Omental fat pad (tissue), 4 donors: ENCODE measurements around the gene N4BP2. TPM values are rescaled to one million over a fixed set of nuclear protein-coding genes. Genes with fewer than 3 reads are reported as not detected.

ENCODE experiments used
- ATAC-seq: fragments of 150-250 bp; one replicate; pipeline ENCODE4 v1.9.1; 2016; ENCODE audit warnings: mild to moderate bottlenecking, moderate library complexity; ENCODE audit not compliant: low FRiP score
- DNase-seq: peaks from one replicate; pipeline ENCODE4 v3.0.0-alpha.2; 2019; ENCODE audit warnings: low spot score
- total RNA-seq, 4 donors: library from RNA; depleted of rRNA; stranded (reverse); fragments of >200 nt; gene quantifications; one replicate each; pipeline ENCODE4 v1.1.0, GENCODE V29; 2016
- TF ChIP-seq, protein P1 (sequence below), 3 donors: fragments of 450-650 bp; IDR thresholded peaks; one replicate each; pipeline ENCODE4 v1.5.1; 2016 to 2017; ENCODE audit warnings: antibody characterized with exemption in 3 of 3, mild to moderate bottlenecking in 3 of 3, moderate library complexity in 2 of 3

The N4BP2 gene
- total RNA-seq, 4 donors from 2014 or later: 6.5 to 9.2 (median 9.0) TPM

DNA sequence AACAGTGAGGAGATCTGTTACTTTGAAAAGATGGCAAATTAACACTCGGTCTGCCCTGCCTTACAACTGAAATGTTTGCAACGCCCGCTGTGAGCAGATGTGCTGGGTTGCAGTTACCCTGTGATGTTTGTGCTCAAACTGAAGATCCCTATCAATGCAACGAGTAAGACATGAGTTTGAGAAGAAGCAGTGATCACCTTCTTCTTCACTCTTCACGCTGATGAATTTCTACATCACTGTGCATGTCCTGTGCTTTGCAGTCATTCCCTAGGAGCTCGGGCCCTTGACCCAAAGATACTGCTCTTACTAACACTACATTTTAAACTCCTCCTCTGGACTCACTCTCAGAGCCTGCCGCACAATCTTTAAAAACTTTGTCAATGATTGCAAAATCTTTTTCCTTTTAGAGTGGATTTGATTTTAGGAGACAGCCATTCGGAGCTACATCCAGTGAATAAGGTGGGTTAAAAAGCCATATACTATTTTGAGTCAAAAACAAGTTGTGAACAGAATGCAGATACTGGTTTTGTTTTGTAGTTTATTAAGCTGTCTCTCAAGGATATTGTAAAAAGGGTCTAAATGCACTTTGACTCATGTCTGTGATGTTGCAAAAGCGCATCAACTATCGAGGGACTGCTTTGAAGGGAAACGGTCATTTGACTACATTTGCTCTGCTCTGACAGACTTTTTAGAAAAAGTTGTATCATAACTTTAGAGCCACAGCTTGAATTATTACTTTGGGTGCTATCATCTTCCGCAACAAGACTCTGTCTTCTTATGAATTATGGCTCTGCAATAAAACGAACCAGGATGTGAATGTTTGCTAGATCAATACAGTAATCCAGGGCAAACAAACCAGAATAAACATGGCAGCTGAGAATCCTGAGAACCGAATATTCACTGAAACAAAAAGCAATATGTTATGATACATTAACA lies 134.5 kb downstream of the N4BP2 start:
- ATAC-seq (no peak), DNase-seq (no peak)
- TF ChIP-seq, protein P1, sequence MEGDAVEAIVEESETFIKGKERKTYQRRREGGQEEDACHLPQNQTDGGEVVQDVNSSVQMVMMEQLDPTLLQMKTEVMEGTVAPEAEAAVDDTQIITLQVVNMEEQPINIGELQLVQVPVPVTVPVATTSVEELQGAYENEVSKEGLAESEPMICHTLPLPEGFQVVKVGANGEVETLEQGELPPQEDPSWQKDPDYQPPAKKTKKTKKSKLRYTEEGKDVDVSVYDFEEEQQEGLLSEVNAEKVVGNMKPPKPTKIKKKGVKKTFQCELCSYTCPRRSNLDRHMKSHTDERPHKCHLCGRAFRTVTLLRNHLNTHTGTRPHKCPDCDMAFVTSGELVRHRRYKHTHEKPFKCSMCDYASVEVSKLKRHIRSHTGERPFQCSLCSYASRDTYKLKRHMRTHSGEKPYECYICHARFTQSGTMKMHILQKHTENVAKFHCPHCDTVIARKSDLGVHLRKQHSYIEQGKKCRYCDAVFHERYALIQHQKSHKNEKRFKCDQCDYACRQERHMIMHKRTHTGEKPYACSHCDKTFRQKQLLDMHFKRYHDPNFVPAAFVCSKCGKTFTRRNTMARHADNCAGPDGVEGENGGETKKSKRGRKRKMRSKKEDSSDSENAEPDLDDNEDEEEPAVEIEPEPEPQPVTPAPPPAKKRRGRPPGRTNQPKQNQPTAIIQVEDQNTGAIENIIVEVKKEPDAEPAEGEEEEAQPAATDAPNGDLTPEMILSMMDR (IDR thresholded peaks at IDR 0.05): no peak

DNA sequence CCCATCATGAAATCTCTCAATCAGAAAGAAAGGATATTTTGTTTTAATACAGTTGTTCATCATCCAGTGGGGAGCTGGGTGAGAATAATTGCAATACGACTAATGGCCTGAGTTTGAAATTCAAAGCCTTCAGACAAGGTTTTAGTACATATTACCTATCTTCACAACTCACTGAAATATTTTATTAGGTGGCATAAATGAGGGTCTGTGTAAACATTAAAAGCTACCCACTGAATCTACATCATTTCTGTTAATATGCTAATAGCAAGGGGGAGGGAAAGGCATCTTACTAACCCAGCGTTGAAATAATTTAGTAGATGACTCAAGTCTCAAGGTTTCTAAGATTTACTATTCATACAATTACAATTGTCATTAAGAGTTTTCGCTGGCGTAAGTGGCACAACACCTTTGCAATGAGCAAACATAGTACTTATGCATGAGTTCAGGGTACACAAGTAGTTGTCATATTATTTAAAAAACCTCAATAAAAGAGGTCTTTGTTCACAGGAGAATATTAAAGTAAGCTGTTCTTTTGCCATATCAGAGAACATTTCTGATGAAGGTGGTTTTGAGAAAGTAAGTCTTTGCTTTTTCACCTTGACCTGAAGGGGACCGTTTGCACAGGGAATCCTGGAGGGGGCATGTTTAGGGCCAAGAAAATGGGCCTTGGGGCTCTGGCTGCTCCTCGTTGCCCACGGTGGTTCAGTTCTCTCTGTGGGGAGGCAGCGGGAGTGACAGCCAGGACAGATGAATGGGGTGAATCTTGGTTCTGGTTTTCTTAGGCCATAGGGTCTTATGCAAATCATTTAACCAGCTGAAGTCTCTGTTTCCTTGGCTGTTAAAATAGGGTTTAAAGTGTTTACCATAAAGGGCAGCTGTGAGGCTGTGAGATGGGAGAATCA lies 135.7 kb downstream of the N4BP2 start:
- DNase-seq: no peak
- ATAC-seq: no peak
- TF ChIP-seq, protein P1 (IDR thresholded peaks at IDR 0.05): no peak

DNA sequence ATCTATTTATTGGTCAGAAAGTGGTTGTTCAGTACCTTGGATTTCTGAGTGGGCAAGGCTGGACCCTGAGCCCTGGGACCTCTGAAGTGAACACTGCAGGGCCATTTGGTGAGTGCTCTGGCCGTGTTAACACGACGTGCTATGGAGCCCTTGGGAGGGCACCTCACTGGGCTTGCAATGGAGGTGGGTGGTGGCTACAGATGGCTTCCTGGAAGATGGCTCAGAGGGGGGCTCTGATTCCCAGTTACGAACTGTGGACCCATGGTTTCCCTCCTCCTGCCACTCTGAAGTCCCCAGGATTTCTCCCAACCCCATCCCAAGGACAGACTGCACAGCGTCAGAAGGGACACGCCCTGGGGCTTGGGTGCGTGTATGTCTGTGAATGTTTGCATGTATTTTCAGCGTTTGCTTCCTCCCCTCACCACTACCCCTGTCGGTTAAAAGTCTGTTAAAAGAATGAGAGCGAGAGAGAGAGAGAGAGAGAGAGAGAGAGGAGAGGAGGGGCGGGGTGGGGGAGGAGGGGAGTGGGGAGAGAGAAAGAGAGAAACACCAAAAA lies 136.4 kb downstream of the N4BP2 start:
- TF ChIP-seq, protein P1 (IDR thresholded peaks at IDR 0.05): no peak
- DNase-seq: no peak
- no peak for ATAC-seq

DNA sequence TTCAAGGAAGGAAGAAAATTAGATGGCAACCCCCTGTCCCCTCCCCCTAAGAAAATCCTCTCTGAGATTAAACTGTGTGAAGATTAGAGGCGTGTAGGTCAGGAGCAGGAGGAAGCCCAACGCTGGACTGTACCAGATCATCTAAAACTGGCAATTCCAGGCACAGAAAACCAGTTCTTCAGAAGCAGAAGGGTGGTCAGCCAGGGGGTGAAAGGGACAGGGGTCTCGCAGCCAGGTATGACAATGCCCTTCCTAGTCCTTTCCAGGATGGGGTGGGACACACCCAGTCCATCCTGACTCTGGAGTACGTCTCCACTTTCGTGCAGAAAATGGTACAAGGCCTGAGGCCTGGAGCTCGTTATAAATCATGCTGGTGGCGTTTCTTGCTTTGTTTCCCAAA lies 136.9 kb downstream of the N4BP2 start:
- DNase-seq (no peak), ATAC-seq (no peak)

DNA sequence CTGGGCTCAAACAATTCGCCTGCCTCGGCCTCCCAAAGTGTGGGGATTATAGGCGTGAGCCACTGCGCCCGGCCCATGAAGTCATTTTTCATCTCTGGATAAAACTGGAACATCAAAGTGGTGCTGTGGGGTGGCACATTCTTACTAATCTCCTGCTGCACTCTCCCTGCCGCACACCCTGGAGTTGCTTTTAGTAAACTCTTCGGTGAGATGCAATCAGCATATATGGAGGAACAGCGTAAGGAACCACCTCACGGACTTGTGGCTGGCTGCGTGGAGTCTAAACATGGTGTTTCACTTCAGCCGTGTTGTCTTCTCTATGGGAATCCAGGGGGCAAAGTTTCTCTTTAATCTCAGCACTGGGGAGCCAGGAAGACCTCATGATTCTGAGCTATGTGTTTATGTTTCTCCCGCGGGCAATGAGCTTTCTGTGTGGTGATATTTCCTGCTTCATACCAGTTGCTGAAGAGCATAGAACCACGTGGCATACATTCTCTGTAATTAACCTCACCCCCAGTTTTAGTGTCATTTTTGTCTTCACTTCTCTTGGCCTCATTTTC lies 138.0 kb downstream of the N4BP2 start:
- TF ChIP-seq, protein P1 (IDR thresholded peaks at IDR 0.05): no peak
- ATAC-seq: no peak
- DNase-seq: no peak

More for the DNA sequence above, 136.9 kb downstream of the N4BP2 start:
- TF ChIP-seq, protein P1 (IDR thresholded peaks at IDR 0.05): no peak
